Fibroblast of villous mesenchyme (primary cell): Measurements from ENCODE around the gene OSBP2. TPM values are rescaled to one million over a fixed set of nuclear protein-coding genes. Genes with fewer than 3 reads are reported as not detected.

Experiments used
- DNase-seq: peaks from one replicate; pipeline ENCODE4 v3.0.0-alpha.2; 2010; ENCODE audit warnings: low read depth
- H3K4me3 ChIP-seq: 2 replicates; pipeline ENCODE4 v1.5.1; 2011; ENCODE audit warnings: low read depth, mild to moderate bottlenecking, low read length
- total RNA-seq: library from RNA; depleted of rRNA; stranded (reverse); fragments of >200 nt; gene quantifications from 2 replicates; pipeline ENCODE4 v1.2.3, GENCODE V29; 2012
- TF ChIP-seq, protein P1 (sequence below): IDR thresholded peaks from 2 replicates; pipeline ENCODE4 v1.5.1; 2012; ENCODE audit warnings: low read depth, mild to moderate bottlenecking, low read length; ENCODE audit not compliant: insufficient read depth

Gene OSBP2, protein sequence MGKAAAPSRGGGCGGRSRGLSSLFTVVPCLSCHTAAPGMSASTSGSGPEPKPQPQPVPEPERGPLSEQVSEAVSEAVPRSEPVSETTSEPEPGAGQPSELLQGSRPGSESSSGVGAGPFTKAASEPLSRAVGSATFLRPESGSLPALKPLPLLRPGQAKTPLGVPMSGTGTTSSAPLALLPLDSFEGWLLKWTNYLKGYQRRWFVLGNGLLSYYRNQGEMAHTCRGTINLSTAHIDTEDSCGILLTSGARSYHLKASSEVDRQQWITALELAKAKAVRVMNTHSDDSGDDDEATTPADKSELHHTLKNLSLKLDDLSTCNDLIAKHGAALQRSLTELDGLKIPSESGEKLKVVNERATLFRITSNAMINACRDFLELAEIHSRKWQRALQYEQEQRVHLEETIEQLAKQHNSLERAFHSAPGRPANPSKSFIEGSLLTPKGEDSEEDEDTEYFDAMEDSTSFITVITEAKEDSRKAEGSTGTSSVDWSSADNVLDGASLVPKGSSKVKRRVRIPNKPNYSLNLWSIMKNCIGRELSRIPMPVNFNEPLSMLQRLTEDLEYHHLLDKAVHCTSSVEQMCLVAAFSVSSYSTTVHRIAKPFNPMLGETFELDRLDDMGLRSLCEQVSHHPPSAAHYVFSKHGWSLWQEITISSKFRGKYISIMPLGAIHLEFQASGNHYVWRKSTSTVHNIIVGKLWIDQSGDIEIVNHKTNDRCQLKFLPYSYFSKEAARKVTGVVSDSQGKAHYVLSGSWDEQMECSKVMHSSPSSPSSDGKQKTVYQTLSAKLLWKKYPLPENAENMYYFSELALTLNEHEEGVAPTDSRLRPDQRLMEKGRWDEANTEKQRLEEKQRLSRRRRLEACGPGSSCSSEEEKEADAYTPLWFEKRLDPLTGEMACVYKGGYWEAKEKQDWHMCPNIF
- total RNA-seq = 0.43 and 0.97 TPM in 2 replicates

DNA sequence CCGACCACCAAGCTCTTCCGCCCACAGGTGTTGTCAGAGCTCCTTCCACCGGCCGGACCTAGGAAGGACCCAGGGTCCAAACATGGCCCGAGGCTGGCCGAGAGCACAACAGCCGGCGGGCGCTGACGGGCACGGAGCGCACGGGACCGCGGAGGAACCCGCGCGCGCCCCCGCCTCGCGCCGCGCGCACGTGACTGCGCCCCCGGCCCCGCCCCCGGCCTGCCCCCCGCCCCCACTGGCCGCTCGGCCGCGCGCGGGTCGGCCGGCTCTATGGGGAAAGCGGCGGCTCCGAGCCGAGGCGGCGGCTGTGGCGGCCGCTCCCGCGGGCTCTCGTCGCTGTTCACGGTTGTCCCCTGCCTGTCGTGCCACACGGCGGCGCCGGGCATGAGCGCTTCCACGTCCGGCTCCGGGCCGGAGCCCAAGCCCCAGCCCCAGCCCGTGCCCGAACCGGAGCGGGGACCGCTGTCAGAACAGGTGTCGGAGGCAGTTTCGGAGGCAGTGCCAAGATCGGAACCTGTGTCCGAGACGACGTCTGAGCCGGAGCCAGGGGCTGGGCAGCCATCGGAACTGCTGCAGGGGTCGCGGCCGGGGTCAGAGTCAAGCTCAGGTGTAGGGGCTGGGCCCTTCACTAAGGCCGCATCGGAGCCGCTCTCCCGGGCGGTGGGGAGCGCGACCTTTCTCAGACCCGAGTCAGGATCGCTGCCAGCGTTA, at the start of gene OSBP2:
Gene OSBP2, plus strand, starts transcription at position 235 of the 711 bp plus-strand sequence. Its CDS starts 36 bp downstream, at position 271.
- H3K4me3 ChIP-seq = peak within 1 kb of the TSS; percentile 60
- no peak for DNase-seq
- TF ChIP-seq, protein P1, sequence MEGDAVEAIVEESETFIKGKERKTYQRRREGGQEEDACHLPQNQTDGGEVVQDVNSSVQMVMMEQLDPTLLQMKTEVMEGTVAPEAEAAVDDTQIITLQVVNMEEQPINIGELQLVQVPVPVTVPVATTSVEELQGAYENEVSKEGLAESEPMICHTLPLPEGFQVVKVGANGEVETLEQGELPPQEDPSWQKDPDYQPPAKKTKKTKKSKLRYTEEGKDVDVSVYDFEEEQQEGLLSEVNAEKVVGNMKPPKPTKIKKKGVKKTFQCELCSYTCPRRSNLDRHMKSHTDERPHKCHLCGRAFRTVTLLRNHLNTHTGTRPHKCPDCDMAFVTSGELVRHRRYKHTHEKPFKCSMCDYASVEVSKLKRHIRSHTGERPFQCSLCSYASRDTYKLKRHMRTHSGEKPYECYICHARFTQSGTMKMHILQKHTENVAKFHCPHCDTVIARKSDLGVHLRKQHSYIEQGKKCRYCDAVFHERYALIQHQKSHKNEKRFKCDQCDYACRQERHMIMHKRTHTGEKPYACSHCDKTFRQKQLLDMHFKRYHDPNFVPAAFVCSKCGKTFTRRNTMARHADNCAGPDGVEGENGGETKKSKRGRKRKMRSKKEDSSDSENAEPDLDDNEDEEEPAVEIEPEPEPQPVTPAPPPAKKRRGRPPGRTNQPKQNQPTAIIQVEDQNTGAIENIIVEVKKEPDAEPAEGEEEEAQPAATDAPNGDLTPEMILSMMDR = no peak

DNA sequence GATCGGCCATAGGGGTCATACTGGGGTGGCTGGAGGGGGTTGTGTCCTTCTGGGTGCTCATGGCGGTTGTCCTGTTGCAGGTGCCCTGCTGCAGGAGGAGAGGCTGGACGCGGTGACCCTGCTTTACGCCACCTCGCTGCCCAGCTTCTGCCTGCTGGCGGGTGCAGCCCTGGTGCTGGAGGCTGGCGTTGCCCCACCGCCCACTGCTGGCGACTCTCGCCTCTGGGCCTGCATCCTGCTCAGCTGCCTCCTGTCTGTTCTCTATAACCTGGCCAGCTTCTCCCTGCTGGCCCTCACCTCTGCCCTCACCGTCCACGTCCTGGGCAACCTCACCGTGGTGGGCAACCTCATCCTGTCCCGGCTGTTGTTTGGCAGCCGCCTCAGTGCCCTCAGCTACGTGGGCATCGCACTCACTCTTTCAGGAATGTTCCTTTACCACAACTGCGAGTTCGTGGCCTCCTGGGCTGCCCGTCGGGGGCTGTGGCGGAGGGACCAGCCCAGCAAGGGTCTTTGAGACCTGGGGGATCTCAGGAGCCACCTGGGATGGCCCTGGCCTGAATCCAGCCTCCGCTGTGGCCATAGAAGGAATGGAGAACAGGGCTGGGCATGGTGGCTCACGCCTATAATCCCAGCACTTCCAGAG, 48.0 kb upstream of the OSBP2 start:
- DNase-seq = no peak
- H3K4me3 ChIP-seq = no peak overlapping the region
- TF ChIP-seq, protein P1 = no peak

DNA sequence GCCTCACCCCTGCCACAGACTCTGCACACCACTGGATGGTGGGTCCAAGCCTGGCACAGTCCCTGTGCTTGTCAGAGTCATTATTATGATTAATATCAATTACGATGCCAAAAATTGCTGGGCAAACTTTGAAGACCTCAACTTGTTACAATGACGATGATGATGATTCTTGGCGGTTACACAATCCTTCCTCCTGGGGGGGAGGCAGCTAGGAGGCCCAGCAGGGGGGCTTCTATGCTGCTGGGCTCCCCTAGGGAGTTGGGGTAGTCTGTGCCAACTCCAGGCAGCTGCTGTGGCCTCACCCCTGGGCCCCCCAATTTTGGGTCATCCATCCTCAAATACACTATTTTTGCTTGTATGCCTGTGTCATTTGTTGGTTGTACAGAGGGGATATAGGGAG, 47.1 kb upstream of the OSBP2 start:
- DNase-seq = no peak
- no peak overlapping the region for H3K4me3 ChIP-seq
- TF ChIP-seq, protein P1 = no peak

DNA sequence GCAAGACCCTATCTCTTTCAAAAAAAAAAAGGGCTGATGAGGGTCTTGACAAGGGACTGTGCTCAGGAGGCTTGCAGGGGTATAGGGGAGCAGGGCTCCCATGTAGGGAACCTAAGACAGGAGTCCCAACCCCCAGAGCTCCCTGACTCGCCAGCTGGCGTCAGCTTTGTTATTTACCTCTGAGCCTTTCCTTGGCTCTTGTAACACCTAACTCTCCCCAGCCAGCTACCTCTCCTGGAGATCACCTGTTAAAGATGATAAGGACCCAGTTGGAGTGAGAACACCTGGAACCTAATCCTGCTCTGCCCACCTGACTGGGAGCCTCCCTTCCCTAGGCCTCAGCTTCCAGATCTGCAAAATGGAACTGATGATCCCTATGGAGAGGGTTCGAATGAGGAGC, 45.8 kb upstream of the OSBP2 start:
- H3K4me3 ChIP-seq = no peak overlapping the region
- no peak for DNase-seq
- TF ChIP-seq, protein P1 = no peak

DNA sequence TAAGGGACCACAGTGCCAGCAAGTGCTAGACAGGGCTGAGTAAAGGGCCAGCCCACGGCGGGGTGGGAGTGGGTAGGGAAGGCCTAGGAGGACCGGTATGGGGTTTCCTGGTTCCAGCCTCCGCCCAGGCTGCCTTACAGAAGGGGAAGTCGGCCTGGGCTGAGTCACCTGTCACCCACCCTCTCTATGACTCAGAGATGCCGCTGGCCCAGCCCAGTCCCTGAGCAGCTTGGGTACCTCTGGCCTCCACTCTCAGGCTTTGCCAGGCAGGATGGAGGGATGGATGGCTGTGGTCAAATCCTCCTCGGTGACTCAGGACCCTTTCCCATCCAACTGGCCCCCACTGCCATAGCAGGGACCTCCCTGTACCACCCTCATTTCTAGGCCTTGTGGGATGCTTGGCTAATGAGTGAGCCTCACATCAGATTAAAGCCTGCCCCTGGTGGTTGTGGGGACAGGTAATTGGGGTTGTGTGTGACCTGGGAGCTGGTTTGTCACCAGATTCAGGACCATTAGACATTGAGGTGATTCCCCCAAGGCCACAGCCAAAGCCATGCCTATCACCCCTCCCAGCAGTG, 45.2 kb upstream of the OSBP2 start:
- peak; percentile 34 for DNase-seq
- TF ChIP-seq, protein P1 = no peak
- H3K4me3 ChIP-seq = no peak overlapping the region
